HepG2 (cell line): Measurements from ENCODE around the gene PDSS2. TPM values are rescaled to one million over a fixed set of nuclear protein-coding genes. Genes with fewer than 3 reads are reported as not detected.

Experiments
- ATAC-seq: fragments of 200-7000 bp; cut with Tn5 transposase; 3 replicates; pipeline ENCODE4 v1.9.1; 2020; ENCODE audit warnings: mild to moderate bottlenecking, moderate library complexity
- BruUV-seq: library from RNA; stranded (reverse); fragments of 400-500 nt; replicated peaks from 2 replicates; lab custom pipeline; 2021; lab: Mats Ljungman, UMichigan
- CTCF ChIA-PET: fragments of 300-600 bp; formaldehyde crosslinking; extraction: SDS; loops from one replicate; lab custom pipeline; 2021; ENCODE audit warnings: low total read pairs, inconsistent platforms, low intra/inter-chr PET ratio; lab: Yijun Ruan, JAX
- POLR2A ChIA-PET: fragments of 350-600 bp; sonication (Branson Sonifier 250); formaldehyde crosslinking; loops from one replicate; lab custom pipeline; 2020; ENCODE audit warnings: antibody characterized with exemption, inconsistent platforms; lab: Yijun Ruan, JAX
- DNase-seq: peaks from one replicate; pipeline ENCODE4 v3.0.0-alpha.2; 2015; ENCODE audit warnings: low spot score
- FAIRE-seq: peaks from 3 replicates; lab custom pipeline; 2011; peaks lifted over from hg19 to GRCh38; lab: Jason Lieb, UNC
- H2AFZ ChIP-seq: one replicate; pipeline ENCODE4 v1.6.1; 2011; ENCODE audit warnings: low read length, inconsistent platforms
- H3K27ac ChIP-seq: fragments of 300-600 bp; 3 replicates; pipeline ENCODE4 v1.8.0; 2011; ENCODE audit warnings: mixed run types, mild to moderate bottlenecking, mixed read lengths, low read length, inconsistent platforms; ENCODE audit not compliant: insufficient read depth; ENCODE audit errors: extremely low read length
- H3K27me3 ChIP-seq, 2 experiments: fragments of 200-600 bp in 1 of 2; 2 replicates in 1 of 2; 3 replicates in 1 of 2; pipeline versions ENCODE4 v1.6.0 to v1.8.0; 2011; ENCODE audit warnings: low read length in 2 of 2, mild to moderate bottlenecking in 2 of 2, moderate library complexity in 2 of 2, inconsistent platforms in 1 of 2; ENCODE audit not compliant: insufficient read depth in 2 of 2, control insufficient read depth in 1 of 2
- H3K36me3 ChIP-seq, 2 experiments: fragments of 200-600 bp in 1 of 2; replicated peaks in 1 of 2; 2 replicates in 1 of 2; 3 replicates in 1 of 2; pipeline versions ENCODE4 v1.5.1 to v1.8.0; 2011; ENCODE audit warnings: low read length in 2 of 2, inconsistent platforms in 1 of 2; ENCODE audit not compliant: insufficient read depth in 2 of 2, control insufficient read depth in 1 of 2
- H3K4me1 ChIP-seq: 2 replicates; pipeline ENCODE4 v1.5.1; 2012; ENCODE audit warnings: low read length, inconsistent platforms; ENCODE audit not compliant: insufficient read depth
- H3K4me2 ChIP-seq: 2 replicates; pipeline ENCODE4 v1.6.0; 2011; ENCODE audit warnings: low read depth, low read length, inconsistent platforms
- H3K4me3 ChIP-seq, 3 experiments: fragments of 200-600 bp in 1 of 3; sonication (generic), shearing (Covaris generic) in 1 of 3; replicated peaks in 1 of 3; 2 replicates each; pipeline ENCODE4 v1.5.1; 2011 to 2016; ENCODE audit warnings: low read length in 3 of 3, inconsistent platforms in 2 of 3, low read depth in 2 of 3, mild to moderate bottlenecking in 2 of 3, control low read depth in 1 of 3, mixed read lengths in 1 of 3; ENCODE audit not compliant: insufficient read depth in 1 of 3
- H3K79me2 ChIP-seq: one replicate; pipeline ENCODE4 v1.6.1; 2011; ENCODE audit warnings: low read length, inconsistent platforms; ENCODE audit not compliant: insufficient read depth
- H3K9ac ChIP-seq: 2 replicates; pipeline ENCODE4 v1.6.0; 2011; ENCODE audit warnings: mild to moderate bottlenecking, low read depth, low read length, inconsistent platforms; ENCODE audit not compliant: insufficient read depth
- H3K9me3 ChIP-seq: 2 replicates; pipeline ENCODE4 v1.5.1; 2012; ENCODE audit warnings: mild to moderate bottlenecking, low read length
- H4K20me1 ChIP-seq: 2 replicates; pipeline ENCODE4 v1.6.0; 2011; ENCODE audit warnings: inconsistent platforms, mild to moderate bottlenecking, low read length, moderate library complexity; ENCODE audit not compliant: insufficient read depth
- KAT2B ChIP-seq: fragments of 150-350 bp; IDR thresholded peaks from 2 replicates; pipeline ENCODE4 v1.6.1; 2014; ENCODE audit warnings: low read depth, low read length, borderline replicate concordance
- KLF15 ChIP-seq: sonication (generic); formaldehyde crosslinking; IDR thresholded peaks from 2 replicates; pipeline ENCODE4 v1.8.1; 2023; ENCODE audit warnings: borderline replicate concordance, mild to moderate bottlenecking, inconsistent platforms, missing genetic modification reagents, mixed read lengths
- MIER3 ChIP-seq: IDR thresholded peaks from 2 replicates; pipeline ENCODE4 v1.6.1; 2016; ENCODE audit warnings: missing compliant biosample characterization, borderline replicate concordance
- SIX1 ChIP-seq: sonication (generic); formaldehyde crosslinking; IDR thresholded peaks from 2 replicates; pipeline ENCODE4 v1.4.0; 2020; ENCODE audit warnings: missing genetic modification reagents, borderline replicate concordance
- THYN1 ChIP-seq: sonication (generic); formaldehyde crosslinking; IDR thresholded peaks from 2 replicates; pipeline ENCODE4 v1.8.1; 2023; ENCODE audit warnings: low read depth, mild to moderate bottlenecking, moderate library complexity, missing genetic modification reagents, borderline replicate concordance
- ZFP1 ChIP-seq: IDR thresholded peaks from 2 replicates; pipeline ENCODE4 v1.6.1; 2016
- ZNF331 ChIP-seq: sonication (generic); formaldehyde crosslinking; IDR thresholded peaks from 2 replicates; pipeline ENCODE4 v1.4.0; 2020; ENCODE audit warnings: missing genetic modification reagents
- ZNF563 ChIP-seq: sonication (generic); formaldehyde crosslinking; IDR thresholded peaks from 2 replicates; pipeline ENCODE4 v1.8.0; 2022; ENCODE audit warnings: mild to moderate bottlenecking, moderate library complexity, missing genetic modification reagents
- ZNF589 ChIP-seq: sonication (generic); formaldehyde crosslinking; conservative IDR thresholded peaks from 2 replicates; pipeline ENCODE4 v1.8.0; 2022; ENCODE audit warnings: mild to moderate bottlenecking, moderate library complexity, missing genetic modification reagents
- WGBS: methylation state at CpG from one replicate; pipeline ENCODE4 v1.1.6; 2017; ENCODE audit warnings: low lambda C conversion rate; 5-methylcytosine and 5-hydroxymethylcytosine counted together
- in situ Hi-C: cut with HindIII; loops from 2 replicates; pipeline ENCODE4 v1.10.0; 2017; ENCODE audit warnings: low pct_unique_long_range_greater_than_20kb; ENCODE audit not compliant: extremely low pct_ligation_motif_present
- intact Hi-C: fragments of 100-400 bp; cut with micrococcal nuclease; formaldehyde crosslinking; loops from one replicate; pipeline ENCODE4 v1.10.0; 2022; ENCODE audit not compliant: unreplicated experiment
- polyA plus RNA-seq, 8 experiments: library from polyadenylated mRNA; depleted of rRNA in 3 of 8; stranded (reverse) in 7 of 8; unstranded in 1 of 8; fragments of >200 nt; fragmentation: Illumina TruSeq in 4 of 8; extraction: Trizol in 4 of 8; gene quantifications; 2 replicates each; pipeline versions ENCODE4 v1.2.1 to v1.2.3, GENCODE V29; 2011 to 2016; ENCODE audit warnings: low read depth in 4 of 8, missing spikeins in 1 of 8, mixed read lengths in 1 of 8; ENCODE audit not compliant: insufficient read depth in 1 of 8
- total RNA-seq, 5 experiments: library from RNA; depleted of rRNA; stranded (reverse); fragments of >200 nt; fragmentation: Illumina TruSeq; extraction: Trizol; gene quantifications; 2 replicates each; pipeline ENCODE4 v1.2.3, GENCODE V29; 2016; ENCODE audit warnings: low read depth in 1 of 5
- TF ChIP-seq, protein P1 (sequence below): sonication (generic); formaldehyde crosslinking; IDR thresholded peaks from 2 replicates; pipeline ENCODE4 v1.4.0; 2020; ENCODE audit warnings: low read depth, mild to moderate bottlenecking, missing genetic modification reagents
- TF ChIP-seq, protein P2 (sequence below): sonication (generic); formaldehyde crosslinking; IDR thresholded peaks from 2 replicates; pipeline ENCODE4 v1.4.0; 2020; ENCODE audit warnings: missing genetic modification reagents, mild to moderate bottlenecking, borderline replicate concordance
- TF ChIP-seq, protein P3 (sequence below): sonication (generic); formaldehyde crosslinking; IDR thresholded peaks from 2 replicates; pipeline ENCODE4 v1.4.0; 2020; ENCODE audit warnings: missing genetic modification reagents; ENCODE audit errors: not compliant biosample characterization
- TF ChIP-seq, protein P4 (sequence below): sonication (generic); formaldehyde crosslinking; conservative IDR thresholded peaks from 2 replicates; pipeline ENCODE4 v1.5.0; 2020; ENCODE audit warnings: missing genetic modification reagents
- TF ChIP-seq, protein P5 (sequence below), 2 experiments: sonication (generic) in 1 of 2; formaldehyde crosslinking in 1 of 2; IDR thresholded peaks; 2 replicates each; pipeline versions ENCODE4 v1.4.0 to v1.6.1; 2018 to 2020; ENCODE audit warnings: missing genetic modification reagents in 2 of 2, borderline replicate concordance in 1 of 2, low read depth in 1 of 2, mild to moderate bottlenecking in 1 of 2, missing biosample characterization in 1 of 2
- TF ChIP-seq, protein P6 (sequence below): sonication (generic); formaldehyde crosslinking; IDR thresholded peaks from 2 replicates; pipeline ENCODE4 v1.8.0; 2022; ENCODE audit warnings: mild to moderate bottlenecking, missing genetic modification reagents; ENCODE audit not compliant: insufficient replicate concordance

Gene PDSS2
- total and polyA plus RNA-seq, 2 of the 13 experiments (the other 11 are each of a cell fraction or from before 2014, with no cell fraction given) = 16.2 to 17.0 TPM

DNA sequence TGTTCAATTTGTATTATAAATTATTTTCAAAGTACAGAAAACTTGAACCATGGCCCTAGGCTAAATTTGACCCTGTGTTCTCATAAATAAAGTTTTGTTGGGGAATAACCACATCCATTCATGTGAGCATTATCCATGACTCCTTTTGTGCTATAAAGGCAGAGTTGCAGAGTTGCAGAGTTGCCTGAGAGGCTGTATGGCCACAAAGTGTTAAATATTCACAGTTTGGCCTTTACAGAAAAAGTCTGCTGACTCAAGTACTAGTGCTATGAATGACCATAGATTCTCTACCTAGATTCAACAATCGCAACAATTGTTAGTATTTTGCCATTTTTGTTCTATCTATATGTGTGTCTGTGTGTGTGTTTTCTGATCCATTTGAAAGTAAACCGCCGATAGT lies 297.8 kb downstream of the PDSS2 start:
- CTCF ChIA-PET = no interaction called here
- no peaks in the 10 kb centered on the region for H3K27me3 ChIP-seq
- TF ChIP-seq THYN1 (CRISPR knock-in tag) = no peak
- TF ChIP-seq KLF15 = no peak
- TF ChIP-seq, protein P1, sequence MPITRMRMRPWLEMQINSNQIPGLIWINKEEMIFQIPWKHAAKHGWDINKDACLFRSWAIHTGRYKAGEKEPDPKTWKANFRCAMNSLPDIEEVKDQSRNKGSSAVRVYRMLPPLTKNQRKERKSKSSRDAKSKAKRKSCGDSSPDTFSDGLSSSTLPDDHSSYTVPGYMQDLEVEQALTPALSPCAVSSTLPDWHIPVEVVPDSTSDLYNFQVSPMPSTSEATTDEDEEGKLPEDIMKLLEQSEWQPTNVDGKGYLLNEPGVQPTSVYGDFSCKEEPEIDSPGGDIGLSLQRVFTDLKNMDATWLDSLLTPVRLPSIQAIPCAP (CRISPR knock-in tag) = no peak
- TF ChIP-seq MIER3 = no peak
- TF ChIP-seq, protein P2, sequence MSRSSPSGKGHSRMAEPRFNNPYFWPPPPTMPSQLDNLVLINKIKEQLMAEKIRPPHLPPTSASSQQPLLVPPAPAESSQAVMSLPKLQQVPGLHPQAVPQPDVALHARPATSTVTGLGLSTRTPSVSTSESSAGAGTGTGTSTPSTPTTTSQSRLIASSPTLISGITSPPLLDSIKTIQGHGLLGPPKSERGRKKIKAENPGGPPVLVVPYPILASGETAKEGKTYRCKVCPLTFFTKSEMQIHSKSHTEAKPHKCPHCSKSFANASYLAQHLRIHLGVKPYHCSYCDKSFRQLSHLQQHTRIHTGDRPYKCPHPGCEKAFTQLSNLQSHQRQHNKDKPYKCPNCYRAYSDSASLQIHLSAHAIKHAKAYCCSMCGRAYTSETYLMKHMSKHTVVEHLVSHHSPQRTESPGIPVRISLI (CRISPR knock-in tag) = no peak
- no peak for TF ChIP-seq ZNF563 (CRISPR knock-in tag)
- no peak for TF ChIP-seq SIX1 (CRISPR knock-in tag)
- no peak for TF ChIP-seq ZFP1
- TF ChIP-seq, protein P3, sequence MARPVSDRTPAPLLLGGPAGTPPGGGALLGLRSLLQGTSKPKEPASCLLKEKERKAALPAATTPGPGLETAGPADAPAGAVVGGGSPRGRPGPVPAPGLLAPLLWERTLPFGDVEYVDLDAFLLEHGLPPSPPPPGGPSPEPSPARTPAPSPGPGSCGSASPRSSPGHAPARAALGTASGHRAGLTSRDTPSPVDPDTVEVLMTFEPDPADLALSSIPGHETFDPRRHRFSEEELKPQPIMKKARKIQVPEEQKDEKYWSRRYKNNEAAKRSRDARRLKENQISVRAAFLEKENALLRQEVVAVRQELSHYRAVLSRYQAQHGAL (CRISPR knock-in tag) = no peak
- TF ChIP-seq, protein P4, sequence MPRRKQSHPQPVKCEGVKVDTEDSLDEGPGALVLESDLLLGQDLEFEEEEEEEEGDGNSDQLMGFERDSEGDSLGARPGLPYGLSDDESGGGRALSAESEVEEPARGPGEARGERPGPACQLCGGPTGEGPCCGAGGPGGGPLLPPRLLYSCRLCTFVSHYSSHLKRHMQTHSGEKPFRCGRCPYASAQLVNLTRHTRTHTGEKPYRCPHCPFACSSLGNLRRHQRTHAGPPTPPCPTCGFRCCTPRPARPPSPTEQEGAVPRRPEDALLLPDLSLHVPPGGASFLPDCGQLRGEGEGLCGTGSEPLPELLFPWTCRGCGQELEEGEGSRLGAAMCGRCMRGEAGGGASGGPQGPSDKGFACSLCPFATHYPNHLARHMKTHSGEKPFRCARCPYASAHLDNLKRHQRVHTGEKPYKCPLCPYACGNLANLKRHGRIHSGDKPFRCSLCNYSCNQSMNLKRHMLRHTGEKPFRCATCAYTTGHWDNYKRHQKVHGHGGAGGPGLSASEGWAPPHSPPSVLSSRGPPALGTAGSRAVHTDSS (CRISPR knock-in tag) = no peak
- TF ChIP-seq KAT2B = no peak
- TF ChIP-seq ZNF331 (CRISPR knock-in tag) = no peak
- no peak for TF ChIP-seq ZNF589 (CRISPR knock-in tag)
- TF ChIP-seq, protein P5, sequence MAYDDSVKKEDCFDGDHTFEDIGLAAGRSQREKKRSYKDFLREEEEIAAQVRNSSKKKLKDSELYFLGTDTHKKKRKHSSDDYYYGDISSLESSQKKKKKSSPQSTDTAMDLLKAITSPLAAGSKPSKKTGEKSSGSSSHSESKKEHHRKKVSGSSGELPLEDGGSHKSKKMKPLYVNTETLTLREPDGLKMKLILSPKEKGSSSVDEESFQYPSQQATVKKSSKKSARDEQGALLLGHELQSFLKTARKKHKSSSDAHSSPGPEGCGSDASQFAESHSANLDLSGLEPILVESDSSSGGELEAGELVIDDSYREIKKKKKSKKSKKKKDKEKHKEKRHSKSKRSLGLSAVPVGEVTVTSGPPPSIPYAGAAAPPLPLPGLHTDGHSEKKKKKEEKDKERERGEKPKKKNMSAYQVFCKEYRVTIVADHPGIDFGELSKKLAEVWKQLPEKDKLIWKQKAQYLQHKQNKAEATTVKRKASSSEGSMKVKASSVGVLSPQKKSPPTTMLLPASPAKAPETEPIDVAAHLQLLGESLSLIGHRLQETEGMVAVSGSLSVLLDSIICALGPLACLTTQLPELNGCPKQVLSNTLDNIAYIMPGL (CRISPR knock-in tag; IDR thresholded peaks at IDR 0.05; ENCODE audit: borderline replicate concordance in 1 of 2, low read depth in 1 of 2) = no peak
- TF ChIP-seq, protein P6, sequence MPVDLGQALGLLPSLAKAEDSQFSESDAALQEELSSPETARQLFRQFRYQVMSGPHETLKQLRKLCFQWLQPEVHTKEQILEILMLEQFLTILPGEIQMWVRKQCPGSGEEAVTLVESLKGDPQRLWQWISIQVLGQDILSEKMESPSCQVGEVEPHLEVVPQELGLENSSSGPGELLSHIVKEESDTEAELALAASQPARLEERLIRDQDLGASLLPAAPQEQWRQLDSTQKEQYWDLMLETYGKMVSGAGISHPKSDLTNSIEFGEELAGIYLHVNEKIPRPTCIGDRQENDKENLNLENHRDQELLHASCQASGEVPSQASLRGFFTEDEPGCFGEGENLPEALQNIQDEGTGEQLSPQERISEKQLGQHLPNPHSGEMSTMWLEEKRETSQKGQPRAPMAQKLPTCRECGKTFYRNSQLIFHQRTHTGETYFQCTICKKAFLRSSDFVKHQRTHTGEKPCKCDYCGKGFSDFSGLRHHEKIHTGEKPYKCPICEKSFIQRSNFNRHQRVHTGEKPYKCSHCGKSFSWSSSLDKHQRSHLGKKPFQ = no peak
- ATAC-seq (no peak), DNase-seq (no peak), FAIRE-seq (no peak)
- BruUV-seq = no TSS peak
- in situ Hi-C loops (no loop called here), intact Hi-C loops (no loop called here)
- H3K4me1 ChIP-seq = no peaks in the 10 kb centered on the region
- no peak overlapping the region for H3K4me3 ChIP-seq
- POLR2A ChIA-PET = no interaction called here
- 97% methylated on average over 3 of the region's 3 CpGs for WGBS
- H3K27ac ChIP-seq = no peak overlapping the region
- no peaks in the 10 kb centered on the region for H3K9me3 ChIP-seq
- H2AFZ ChIP-seq = no peak overlapping the region
- no peaks in the 10 kb centered on the region for H3K36me3 ChIP-seq
- no peak overlapping the region for H3K9ac ChIP-seq
- H3K79me2 ChIP-seq = no peaks in the 10 kb centered on the region
- H3K4me2 ChIP-seq = no peak overlapping the region
- H4K20me1 ChIP-seq = no peaks in the 10 kb centered on the region
